Measurements from ENCODE around the gene TTC27.

- TF ChIP-seq USF2 (CRISPR knock-in tag; IDR thresholded peaks at IDR 0.05) (no peak), ATF6 (CRISPR knock-in tag; IDR thresholded peaks at IDR 0.05) (no peak), MAX (CRISPR knock-in tag; IDR thresholded peaks at IDR 0.05) (no peak), CTCF (IDR thresholded peaks at IDR 0.05) (no peak), TCF7 (CRISPR knock-in tag; IDR thresholded peaks at IDR 0.05; ENCODE audit: low read depth) (no peak), ZSCAN18 (CRISPR knock-in tag; IDR thresholded peaks at IDR 0.05) (no peak)
Observed at GRCh38 chr2:32777714-32778113, 149.9 kb downstream of the TTC27 start.

Data from WTC11 (cell line).